HCT116 (cell line): ENCODE measurements around the gene CCDC197. TPM values are rescaled to one million over a fixed set of nuclear protein-coding genes. Genes with fewer than 3 reads are reported as not detected.
A peak's percentile ranks its signal among the peaks of the same experiment; 100 is the strongest.

ENCODE experiments used
- ATAC-seq: fragments of 200-7000 bp; cut with Tn5 transposase; 2 replicates; pipeline ENCODE4 v1.9.1; 2020; ENCODE audit warnings: mild to moderate bottlenecking, moderate library complexity
- BruUV-seq: library from RNA; stranded (reverse); fragments of 400-500 nt; replicated peaks from 2 replicates; lab custom pipeline; 2021; lab: Mats Ljungman, UMichigan
- CTCF ChIA-PET: fragments of 300-600 bp; sonication (Branson Sonifier 250); formaldehyde crosslinking; loops from one replicate; lab custom pipeline; 2021; ENCODE audit warnings: antibody characterized with exemption; lab: Charles Lee
- POLR2A ChIA-PET: fragments of 300-600, 350-600 bp; sonication (Branson Sonifier 250); formaldehyde crosslinking; loops from one replicate; lab custom pipeline; 2021; ENCODE audit warnings: antibody characterized with exemption; lab: Charles Lee
- RAD21 ChIA-PET, 2 experiments: fragments of 300-600 bp; sonication (Branson Sonifier 250); formaldehyde crosslinking; loops; one replicate each; lab custom pipeline; 2023; ENCODE audit warnings: low total read pairs in 2 of 2; ENCODE audit not compliant: uncharacterized antibody in 2 of 2, unreplicated experiment in 2 of 2, low non-redundant PET in 1 of 2; lab: Charles Lee
- DNase-seq: peaks from one replicate; pipeline ENCODE4 v3.0.0-alpha.2; 2010; ENCODE audit warnings: low read depth, low spot score
- H2AFZ ChIP-seq: fragments of 200-600 bp; shearing (Covaris generic), sonication (generic); 2 replicates; pipeline ENCODE4 v1.6.1; 2017; ENCODE audit warnings: low read depth, mixed run types, mixed read lengths, antibody characterized with exemption, low read length; ENCODE audit not compliant: poor library complexity, severe bottlenecking
- H3K27ac ChIP-seq: 2 replicates; pipeline ENCODE4 v1.5.1; 2012; ENCODE audit warnings: low read depth, low read length
- H3K27me3 ChIP-seq: fragments of 200-600 bp; sonication (generic); 2 replicates; pipeline ENCODE4 v1.6.1; 2016; ENCODE audit warnings: mixed run types, low read length, mixed read lengths; ENCODE audit not compliant: insufficient read depth
- H3K36me3 ChIP-seq, 2 experiments: fragments of 200-500 bp in 1 of 2; fragments of 200-600 bp in 1 of 2; sonication (Bioruptor generic) in 1 of 2; sonication (generic) in 1 of 2; 2 replicates each; pipeline versions ENCODE4 v1.5.1 to v1.6.1; 2014 to 2016; ENCODE audit warnings: low read length in 2 of 2, inconsistent platforms in 1 of 2, mixed read lengths in 1 of 2, mixed run types in 1 of 2; ENCODE audit not compliant: insufficient read depth in 2 of 2, control insufficient read depth in 1 of 2
- H3K4me1 ChIP-seq, 2 experiments: fragments of 200-600 bp in 1 of 2; sonication (generic) in 1 of 2; 2 replicates each; pipeline versions ENCODE4 v1.5.1 to v1.6.1; 2012 to 2017; ENCODE audit warnings: low read length in 2 of 2, inconsistent platforms in 1 of 2, mild to moderate bottlenecking in 1 of 2, mixed read lengths in 1 of 2, mixed run types in 1 of 2, moderate library complexity in 1 of 2; ENCODE audit not compliant: insufficient read depth in 2 of 2, control insufficient read depth in 1 of 2
- H3K4me2 ChIP-seq: fragments of 200-600 bp; sonication (generic); 2 replicates; pipeline ENCODE4 v1.6.1; 2017; ENCODE audit warnings: mixed run types, low read length, mixed read lengths
- H3K4me3 ChIP-seq, 2 experiments: fragments of 200-600 bp in 1 of 2; sonication (generic) in 1 of 2; replicated peaks in 1 of 2; 2 replicates each; pipeline ENCODE4 v1.5.1; 2011 to 2016; ENCODE audit warnings: low read length in 2 of 2, control low read depth in 1 of 2, low read depth in 1 of 2, mild to moderate bottlenecking in 1 of 2, mixed read lengths in 1 of 2, mixed run types in 1 of 2
- H3K79me2 ChIP-seq: fragments of 200-600 bp; sonication (generic); 2 replicates; pipeline ENCODE4 v1.6.1; 2017; ENCODE audit warnings: mild to moderate bottlenecking, mixed run types, low read length, moderate library complexity, mixed read lengths; ENCODE audit not compliant: insufficient read depth
- H3K9ac ChIP-seq: fragments of 200-600 bp; sonication (generic); 2 replicates; pipeline ENCODE4 v1.6.1; 2016; ENCODE audit warnings: low read length, mixed read lengths
- H3K9me2 ChIP-seq: fragments of 200-600 bp; sonication (generic), shearing (Covaris generic); 2 replicates; pipeline ENCODE4 v1.6.1; 2017; ENCODE audit warnings: mixed run types, mild to moderate bottlenecking, moderate library complexity; ENCODE audit not compliant: insufficient read depth
- H3K9me3 ChIP-seq, 2 experiments: fragments of 200-500 bp in 1 of 2; fragments of 200-600 bp in 1 of 2; sonication (Bioruptor generic) in 1 of 2; sonication (generic) in 1 of 2; 2 replicates each; pipeline ENCODE4 v1.6.1; 2014 to 2017; ENCODE audit warnings: low read length in 2 of 2, mixed read lengths in 2 of 2, inconsistent platforms in 1 of 2, low read depth in 1 of 2, mild to moderate bottlenecking in 1 of 2, mixed run types in 1 of 2, moderate library complexity in 1 of 2; ENCODE audit not compliant: control insufficient read depth in 1 of 2, insufficient read depth in 1 of 2
- H4K20me1 ChIP-seq: fragments of 200-600 bp; sonication (generic), shearing (Covaris generic); 2 replicates; pipeline ENCODE4 v1.6.1; 2017; ENCODE audit warnings: mixed run types, mild to moderate bottlenecking, moderate library complexity; ENCODE audit not compliant: insufficient read depth
- ATF3 ChIP-seq: IDR thresholded peaks from 2 replicates; pipeline ENCODE4 v1.6.1; 2012
- CBX3 ChIP-seq: IDR thresholded peaks from 2 replicates; pipeline ENCODE4 v1.6.1; 2012; ENCODE audit warnings: low read depth
- CEBPB ChIP-seq: IDR thresholded peaks from 2 replicates; pipeline ENCODE4 v1.6.1; 2012; ENCODE audit warnings: low read depth
- EGR1 ChIP-seq: IDR thresholded peaks from 2 replicates; pipeline ENCODE4 v1.6.1; 2012; ENCODE audit warnings: low read depth
- ELF1 ChIP-seq: IDR thresholded peaks from 2 replicates; pipeline ENCODE4 v1.6.1; 2012; ENCODE audit warnings: low read depth, borderline replicate concordance
- EZH2 ChIP-seq: fragments of 200-600 bp; sonication (generic); IDR thresholded peaks from 2 replicates; pipeline ENCODE4 v1.6.1; 2017; ENCODE audit warnings: antibody characterized with exemption, mixed run types
- EZH2phosphoT487 ChIP-seq: fragments of 200-600 bp; IDR thresholded peaks from 2 replicates; pipeline ENCODE4 v1.6.1; 2018; ENCODE audit warnings: antibody characterized with exemption, borderline replicate concordance
- FOSL1 ChIP-seq: IDR thresholded peaks from 2 replicates; pipeline ENCODE4 v1.6.1; 2012; ENCODE audit warnings: low read depth
- JUND ChIP-seq: IDR thresholded peaks from 2 replicates; pipeline ENCODE4 v1.6.1; 2012
- MAX ChIP-seq: IDR thresholded peaks from 2 replicates; pipeline ENCODE4 v1.6.1; 2012
- POLR2A ChIP-seq: IDR thresholded peaks from 2 replicates; pipeline ENCODE4 v1.7.0; 2011; ENCODE audit warnings: borderline replicate concordance; ENCODE audit not compliant: insufficient read depth, insufficient read length; ENCODE audit errors: extremely low read depth
- RAD21 ChIP-seq: IDR thresholded peaks from 2 replicates; pipeline ENCODE4 v1.6.1; 2012; ENCODE audit warnings: low read depth, mild to moderate bottlenecking
- REST ChIP-seq: IDR thresholded peaks from 2 replicates; pipeline ENCODE4 v1.6.1; 2012; ENCODE audit warnings: low read depth
- SIN3A ChIP-seq: IDR thresholded peaks from 2 replicates; pipeline ENCODE4 v1.6.1; 2012; ENCODE audit warnings: low read depth
- SRF ChIP-seq: IDR thresholded peaks from 2 replicates; pipeline ENCODE4 v1.6.1; 2012; ENCODE audit warnings: low read depth
- TCF7L2 ChIP-seq: IDR thresholded peaks from 2 replicates; pipeline ENCODE4 v1.7.0; 2011; ENCODE audit warnings: borderline replicate concordance, inconsistent platforms; ENCODE audit not compliant: insufficient read depth, insufficient read length; ENCODE audit errors: extremely low read depth
- ZBTB33 ChIP-seq: IDR thresholded peaks from 2 replicates; pipeline ENCODE4 v1.6.1; 2011; ENCODE audit warnings: mild to moderate bottlenecking, low read length, moderate library complexity; ENCODE audit not compliant: insufficient replicate concordance; ENCODE audit errors: extremely low read depth
- ZFX ChIP-seq: fragments of 450-650 bp; IDR thresholded peaks from 2 replicates; pipeline ENCODE4 v1.6.1; 2017
- ZNF274 ChIP-seq: fragments of 200-500 bp; sonication (Bioruptor generic); IDR thresholded peaks from 2 replicates; pipeline ENCODE4 v1.6.1; 2014; ENCODE audit warnings: mild to moderate bottlenecking, low read depth, low read length, inconsistent platforms
- intact Hi-C: fragments of 100-400 bp; cut with micrococcal nuclease; formaldehyde crosslinking; loops from 2 replicates; pipeline ENCODE4 v1.10.0; 2022
- total RNA-seq: library from RNA; stranded (reverse); gene quantifications from one replicate; pipeline ENCODE4 v1.2.1, GENCODE V29; 2021; ENCODE audit not compliant: unreplicated experiment

CCDC197 gene
- total RNA-seq, 1 experiment from 2014 or later, result not detected

- no peak for TF ChIP-seq CEBPB
- no peak for TF ChIP-seq ZNF274
- peak; percentile 42; the same call in 1 of the 2 replicates for TF ChIP-seq JUND
- no peak for TF ChIP-seq EZH2phosphoT487
- peak; percentile 56 for TF ChIP-seq FOSL1
- no peak for TF ChIP-seq EZH2
- no peak; the same call in 1 of the 2 replicates for TF ChIP-seq CBX3
- no peak for TF ChIP-seq SIN3A
- TF ChIP-seq ELF1, result no peak
- TF ChIP-seq ZBTB33, result no peak
- peak; percentile 39; the same call in 1 of the 2 replicates for TF ChIP-seq RAD21
Observed at GRCh38 chr14:93984987-93985410, 12.1 kb upstream of the CCDC197 start (continued).

- DNase-seq (no peak), ATAC-seq (no peak)
- Histone ChIP-seq H3K79me2 (no peaks in the 10 kb centered on the region), H3K4me2 (no peak overlapping the region), H2AFZ (no peak overlapping the region), H3K27ac (no peak overlapping the region), H3K4me3 (no peak overlapping the region), H3K27me3 (no peaks in the 10 kb centered on the region), H3K9me3 (no peaks in the 10 kb centered on the region), H3K4me1 (peaks cover 15 to 29% of the 10 kb centered on the region in 2 experiments; a peak in 3 of 4 replicates), H3K9ac (no peak overlapping the region), H4K20me1 (no peaks in the 10 kb centered on the region), H3K36me3 (no peaks in the 10 kb centered on the region), H3K9me2 (no peaks in the 10 kb centered on the region)
- POLR2A ChIA-PET, result interaction anchor here (1.2 kb wide), 1 partner anchor 11 kb away, joined by 3 read pairs; no protein-coding TSS in a partner anchor
- RAD21 ChIA-PET, result no interaction called here
- no TSS peak for BruUV-seq
- intact Hi-C loops, result no loop called here
- CTCF ChIA-PET, result no interaction called here
- TF ChIP-seq RAD21 (no peak), SRF (no peak), CBX3 (no peak), CEBPB (no peak), EZH2phosphoT487 (no peak), ATF3 (no peak), ZFX (no peak), REST (no peak), TCF7L2 (no peak), EGR1 (no peak), ELF1 (no peak), MAX (no peak), POLR2A (no peak), SIN3A (no peak)
Observed at GRCh38 chr14:93986955-93987354, 10.1 kb upstream of the CCDC197 start.
